ENCODE measurements around the gene SIM1. TPM values are rescaled to one million over a fixed set of nuclear protein-coding genes. Genes with fewer than 3 reads are reported as not detected.

Gene SIM1
- total RNA-seq, 1 donor, result 0.36 TPM

DNA sequence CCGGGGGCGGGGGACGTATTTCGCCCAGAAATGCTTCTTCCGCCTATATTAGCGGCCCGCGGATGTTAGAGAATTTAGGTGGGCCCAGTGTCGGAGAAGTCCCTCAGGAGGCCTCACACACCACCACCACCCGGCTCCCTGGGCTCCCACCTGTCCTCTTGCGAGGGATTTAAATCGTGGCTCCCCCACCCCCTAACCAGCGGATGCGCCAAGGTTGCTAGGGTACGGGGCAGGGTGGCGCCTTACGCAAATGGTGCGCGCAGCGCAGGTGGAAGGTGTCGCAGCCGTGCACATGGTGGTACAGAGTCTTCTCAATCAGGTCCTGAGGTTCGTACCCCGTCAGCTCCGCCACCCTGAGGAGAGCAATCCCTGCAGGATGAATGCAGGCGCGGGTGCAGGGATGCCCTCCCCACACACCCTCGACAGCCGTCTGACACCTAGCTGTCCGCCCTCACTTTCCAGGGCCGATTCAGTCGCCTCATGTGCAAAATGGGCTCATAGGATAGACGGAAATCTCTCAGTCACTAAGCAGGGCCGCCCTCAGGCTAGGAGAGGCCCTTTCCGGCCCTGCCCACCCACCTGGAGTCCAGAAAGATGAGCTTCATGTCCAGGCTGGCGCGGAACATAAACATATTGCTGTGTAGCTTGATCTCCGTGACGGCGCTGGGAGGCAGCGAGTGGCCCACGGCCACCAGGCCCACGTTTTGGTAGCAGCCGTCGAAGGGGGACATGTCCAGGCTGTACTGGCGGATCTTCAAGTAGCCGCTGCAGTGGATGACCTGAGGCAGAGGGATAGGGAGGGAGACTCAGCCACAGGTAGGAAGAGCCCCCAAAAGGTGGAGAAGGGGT is 16.6 kb downstream of the SIM1 start:
- TF ChIP-seq, protein P1, sequence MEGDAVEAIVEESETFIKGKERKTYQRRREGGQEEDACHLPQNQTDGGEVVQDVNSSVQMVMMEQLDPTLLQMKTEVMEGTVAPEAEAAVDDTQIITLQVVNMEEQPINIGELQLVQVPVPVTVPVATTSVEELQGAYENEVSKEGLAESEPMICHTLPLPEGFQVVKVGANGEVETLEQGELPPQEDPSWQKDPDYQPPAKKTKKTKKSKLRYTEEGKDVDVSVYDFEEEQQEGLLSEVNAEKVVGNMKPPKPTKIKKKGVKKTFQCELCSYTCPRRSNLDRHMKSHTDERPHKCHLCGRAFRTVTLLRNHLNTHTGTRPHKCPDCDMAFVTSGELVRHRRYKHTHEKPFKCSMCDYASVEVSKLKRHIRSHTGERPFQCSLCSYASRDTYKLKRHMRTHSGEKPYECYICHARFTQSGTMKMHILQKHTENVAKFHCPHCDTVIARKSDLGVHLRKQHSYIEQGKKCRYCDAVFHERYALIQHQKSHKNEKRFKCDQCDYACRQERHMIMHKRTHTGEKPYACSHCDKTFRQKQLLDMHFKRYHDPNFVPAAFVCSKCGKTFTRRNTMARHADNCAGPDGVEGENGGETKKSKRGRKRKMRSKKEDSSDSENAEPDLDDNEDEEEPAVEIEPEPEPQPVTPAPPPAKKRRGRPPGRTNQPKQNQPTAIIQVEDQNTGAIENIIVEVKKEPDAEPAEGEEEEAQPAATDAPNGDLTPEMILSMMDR (IDR thresholded peaks at IDR 0.05; ENCODE audit: extremely low read depth, low read depth, low read length), result no peak
- H3K27me3 ChIP-seq (ENCODE audit: insufficient read depth, low read length), result peaks cover 100% of the 10 kb centered on the region

DNA sequence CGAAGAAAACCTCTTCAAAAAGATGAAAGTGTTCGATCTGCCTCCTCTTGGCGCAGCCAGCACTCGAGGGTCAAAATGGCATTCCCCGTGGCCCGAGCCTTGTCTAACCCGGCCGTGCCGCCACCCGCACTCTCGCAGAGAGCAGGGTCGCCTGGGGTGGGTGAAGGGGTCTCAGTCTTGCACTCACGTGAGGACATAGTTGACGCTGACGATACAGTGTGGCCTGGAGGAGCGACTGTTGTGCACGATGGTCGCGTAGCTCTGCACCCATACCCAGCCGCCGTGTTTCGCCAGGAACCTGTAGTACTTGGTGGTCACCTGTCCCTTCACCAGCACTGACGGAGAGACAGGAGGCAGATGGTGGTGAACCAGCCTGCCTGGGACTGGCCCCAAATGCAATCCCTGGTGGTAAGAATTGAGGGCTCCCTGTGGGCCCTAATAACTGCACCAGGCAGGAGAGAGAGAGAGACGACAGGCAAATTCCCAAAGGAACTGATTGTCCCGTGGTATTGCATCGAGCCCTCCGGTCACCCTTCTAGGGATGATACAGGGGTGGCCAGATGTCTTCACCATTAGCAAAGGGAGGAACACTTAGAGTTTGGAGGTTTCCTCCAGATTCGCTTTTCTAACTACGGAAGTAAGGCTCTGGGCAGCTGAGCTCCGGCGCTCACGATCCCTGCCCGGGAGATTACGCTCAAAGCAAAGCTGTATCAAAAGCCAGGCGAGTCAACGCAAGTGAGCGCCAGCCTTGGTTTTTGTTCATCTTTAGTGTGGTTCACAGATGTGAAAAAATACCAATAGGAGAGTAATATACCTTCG is 17.4 kb downstream of the SIM1 start:
- DNase-seq (ENCODE audit: insufficient read length, low spot score, missing footprints), result peak; percentile 80
- no peak overlapping the region for H3K27ac ChIP-seq (ENCODE audit: low read depth, low read length)
- peaks cover 96% of the 10 kb centered on the region for H3K27me3 ChIP-seq (ENCODE audit: insufficient read depth, low read length)
- no peak overlapping the region for H2AFZ ChIP-seq (ENCODE audit: low read length)
- H3K79me2 ChIP-seq (ENCODE audit: insufficient read depth, low read length), result no peaks in the 10 kb centered on the region
- no peaks in the 10 kb centered on the region for H3K4me1 ChIP-seq (ENCODE audit: insufficient read depth, low read length)
- H3K4me2 ChIP-seq (ENCODE audit: insufficient read depth, low read length), result peak overlapping the region; percentile 32
- no peaks in the 10 kb centered on the region for H3K9me3 ChIP-seq (ENCODE audit: low read depth, low read length)
- TF ChIP-seq, protein P1 (IDR thresholded peaks at IDR 0.05; ENCODE audit: extremely low read depth, low read depth, low read length), result no peak
- peak overlapping the region; percentile 36 for H3K4me3 ChIP-seq (ENCODE audit: insufficient read depth, low read length)
- H4K20me1 ChIP-seq (ENCODE audit: insufficient read depth, low read length), result no peaks in the 10 kb centered on the region
- H3K36me3 ChIP-seq (ENCODE audit: insufficient read depth, low read length), result no peaks in the 10 kb centered on the region

More for the DNA sequence above, 16.6 kb downstream of the SIM1 start:
- Histone ChIP-seq H3K9me3 (ENCODE audit: low read depth, low read length) (no peaks in the 10 kb centered on the region), H3K4me3 (ENCODE audit: insufficient read depth, low read length) (no peak overlapping the region), H3K36me3 (ENCODE audit: insufficient read depth, low read length) (no peaks in the 10 kb centered on the region), H4K20me1 (ENCODE audit: insufficient read depth, low read length) (no peaks in the 10 kb centered on the region), H3K4me1 (ENCODE audit: insufficient read depth, low read length) (no peaks in the 10 kb centered on the region), H3K79me2 (ENCODE audit: insufficient read depth, low read length) (no peaks in the 10 kb centered on the region), H2AFZ (ENCODE audit: low read length) (no peak overlapping the region), H3K4me2 (ENCODE audit: insufficient read depth, low read length) (no peak overlapping the region), H3K27ac (ENCODE audit: low read depth, low read length) (no peak overlapping the region)
- DNase-seq (ENCODE audit: insufficient read length, low spot score, missing footprints), result peak; percentile 34

DNA sequence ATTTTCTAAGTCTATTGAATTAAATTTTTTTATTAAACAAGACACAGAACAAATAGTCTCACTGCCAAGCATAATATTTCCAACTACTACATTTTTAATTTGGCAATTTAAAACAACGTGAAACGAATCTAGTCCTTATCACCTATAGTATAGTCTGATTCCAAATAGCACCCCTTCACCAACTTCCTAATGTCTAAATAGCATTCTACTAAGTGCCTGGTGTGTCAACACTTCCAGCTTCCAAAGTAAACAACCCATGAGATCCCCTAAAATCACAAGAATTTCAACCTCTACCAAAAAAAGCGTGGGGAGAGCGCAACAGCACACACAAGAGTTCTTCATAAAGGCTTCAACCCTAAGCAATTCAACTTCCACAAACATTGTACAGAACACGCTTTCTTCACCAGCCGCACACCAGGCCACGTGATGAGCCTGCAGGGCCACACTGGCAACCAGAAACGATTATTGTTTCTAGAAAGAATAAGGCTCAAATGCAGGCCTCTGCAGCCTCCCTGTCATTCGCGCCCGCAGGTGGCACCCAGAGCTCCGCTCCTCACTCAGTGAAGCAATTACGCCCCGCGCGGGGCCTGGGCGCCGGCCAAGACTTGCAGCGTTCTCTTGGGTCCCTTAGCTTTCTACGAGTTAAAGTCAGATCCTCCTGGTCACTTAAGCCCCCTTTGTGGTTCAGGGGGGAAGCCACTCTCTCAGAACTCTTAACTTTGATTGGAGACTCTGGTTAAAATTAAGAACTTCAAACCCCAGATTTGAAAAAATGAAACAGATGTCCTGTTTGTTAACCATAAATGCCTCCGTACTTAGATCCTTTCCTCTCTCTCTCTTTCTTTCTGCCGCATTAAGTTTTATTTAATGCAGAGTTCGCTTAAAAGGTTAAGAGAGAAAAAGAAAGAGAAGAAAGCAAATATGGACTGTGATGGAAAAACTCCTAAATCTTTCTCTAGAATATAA is 18.3 kb downstream of the SIM1 start:
- Histone ChIP-seq H3K36me3 (ENCODE audit: insufficient read depth, low read length) (no peaks in the 10 kb centered on the region), H4K20me1 (ENCODE audit: insufficient read depth, low read length) (no peaks in the 10 kb centered on the region), H3K27me3 (ENCODE audit: insufficient read depth, low read length) (peaks cover 95% of the 10 kb centered on the region), H3K79me2 (ENCODE audit: insufficient read depth, low read length) (no peaks in the 10 kb centered on the region), H3K4me1 (ENCODE audit: insufficient read depth, low read length) (no peaks in the 10 kb centered on the region), H3K9me3 (ENCODE audit: low read depth, low read length) (no peaks in the 10 kb centered on the region), H3K4me3 (ENCODE audit: insufficient read depth, low read length) (peak overlapping the region; percentile 36), H3K4me2 (ENCODE audit: insufficient read depth, low read length) (peak overlapping the region; percentile 32), H3K27ac (ENCODE audit: low read depth, low read length) (no peak overlapping the region), H2AFZ (ENCODE audit: low read length) (no peak overlapping the region)
- TF ChIP-seq, protein P1 (IDR thresholded peaks at IDR 0.05; ENCODE audit: extremely low read depth, low read depth, low read length), result no peak
- DNase-seq (ENCODE audit: insufficient read length, low spot score, missing footprints), result peak; percentile 49
